ENCODE data around the gene INO80.
"Not testable (repeated sequence)": the region's sequence is repeated elsewhere in the genome, so short reads cannot be mapped to it uniquely, and the experiment has no call there.

The INO80 gene

GRCh38 chr15:40995656-40996055 is 120.4 kb downstream of the INO80 start:
- no peak for DNase-seq

GRCh38 chr15:40992825-40993224 is 123.3 kb downstream of the INO80 start:
- no peak for DNase-seq

GRCh38 chr15:40992241-40992741 is 123.8 kb downstream of the INO80 start:
- no peak for DNase-seq

GRCh38 chr15:40991355-40991754 is 124.7 kb downstream of the INO80 start:
- DNase-seq: no peak

- DNase-seq: no peak
These were observed 125.3 kb downstream of the INO80 start for GRCh38 chr15:40990789-40991188.

- DNase-seq: no peak
These were observed 126.0 kb downstream of the INO80 start for GRCh38 chr15:40990080-40990479.

- no peak for DNase-seq
These were observed 127.9 kb downstream of the INO80 start for GRCh38 chr15:40988156-40988555.

- no peak for DNase-seq
These were observed 129.3 kb downstream of the INO80 start for GRCh38 chr15:40986820-40987219.

GRCh38 chr15:40985541-40986330 is 130.3 kb downstream of the INO80 start:
- DNase-seq: no peak

GRCh38 chr15:40984964-40985363 is 131.1 kb downstream of the INO80 start:
- no peak for DNase-seq

- no peak for DNase-seq
These were observed 131.7 kb downstream of the INO80 start for GRCh38 chr15:40984406-40984805.

- DNase-seq: no peak
These were observed 133.2 kb downstream of the INO80 start for GRCh38 chr15:40982855-40983254.

GRCh38 chr15:40981186-40981585 is 134.9 kb downstream of the INO80 start:
- DNase-seq: no peak

GRCh38 chr15:40978562-40978961 is 137.5 kb downstream of the INO80 start:
- no peak for DNase-seq

- no peak for DNase-seq
These were observed 137.9 kb downstream of the INO80 start for GRCh38 chr15:40978141-40978540.

- DNase-seq: no peak
These were observed 139.3 kb downstream of the INO80 start for GRCh38 chr15:40976819-40977218.

GRCh38 chr15:40974879-40975278 is 141.2 kb downstream of the INO80 start:
- no peak for DNase-seq

GRCh38 chr15:40969363-40969762 is 146.7 kb downstream of the INO80 start:
- no peak for DNase-seq

GRCh38 chr15:40968290-40969085 is 147.6 kb downstream of the INO80 start:
- no peak for DNase-seq

GRCh38 chr15:40964634-40965033 is 151.4 kb downstream of the INO80 start:
- DNase-seq: no peak

GRCh38 chr15:40964006-40964405 is 152.1 kb downstream of the INO80 start:
- no peak for DNase-seq

GRCh38 chr15:40963201-40963600 is 152.9 kb downstream of the INO80 start:
- no peak for DNase-seq

- not testable (repeated sequence) for DNase-seq
These were observed 153.8 kb downstream of the INO80 start for GRCh38 chr15:40962317-40962716.

GRCh38 chr15:40961740-40962139 is 154.3 kb downstream of the INO80 start:
- not testable (repeated sequence) for DNase-seq

All from NCI-H1436 treated with DMSO at 0.1 percent for 48 hours (cell line).